Thyroid gland (tissue), 4 donors: ENCODE results near the gene ERAL1.

Source experiments
- POLR2A ChIP-seq, 2 donors: fragments of 450-650 bp; IDR thresholded peaks; one replicate each; pipeline ENCODE4 v1.6.1; 2017; ENCODE audit warnings: antibody characterized with exemption in 2 of 2, mild to moderate bottlenecking in 2 of 2, moderate library complexity in 1 of 2
- TF ChIP-seq, protein P1 (sequence below), 6 experiments: fragments of 200-600 bp in 3 of 6; fragments of 450-650 bp in 3 of 6; sonication (generic) in 3 of 6; IDR thresholded peaks; one replicate each; pipeline ENCODE4 v1.5.1; 2016 to 2019; ENCODE audit warnings: antibody characterized with exemption in 6 of 6, mild to moderate bottlenecking in 2 of 6, inconsistent platforms in 1 of 6, moderate library complexity in 1 of 6

- TF ChIP-seq, protein P1, sequence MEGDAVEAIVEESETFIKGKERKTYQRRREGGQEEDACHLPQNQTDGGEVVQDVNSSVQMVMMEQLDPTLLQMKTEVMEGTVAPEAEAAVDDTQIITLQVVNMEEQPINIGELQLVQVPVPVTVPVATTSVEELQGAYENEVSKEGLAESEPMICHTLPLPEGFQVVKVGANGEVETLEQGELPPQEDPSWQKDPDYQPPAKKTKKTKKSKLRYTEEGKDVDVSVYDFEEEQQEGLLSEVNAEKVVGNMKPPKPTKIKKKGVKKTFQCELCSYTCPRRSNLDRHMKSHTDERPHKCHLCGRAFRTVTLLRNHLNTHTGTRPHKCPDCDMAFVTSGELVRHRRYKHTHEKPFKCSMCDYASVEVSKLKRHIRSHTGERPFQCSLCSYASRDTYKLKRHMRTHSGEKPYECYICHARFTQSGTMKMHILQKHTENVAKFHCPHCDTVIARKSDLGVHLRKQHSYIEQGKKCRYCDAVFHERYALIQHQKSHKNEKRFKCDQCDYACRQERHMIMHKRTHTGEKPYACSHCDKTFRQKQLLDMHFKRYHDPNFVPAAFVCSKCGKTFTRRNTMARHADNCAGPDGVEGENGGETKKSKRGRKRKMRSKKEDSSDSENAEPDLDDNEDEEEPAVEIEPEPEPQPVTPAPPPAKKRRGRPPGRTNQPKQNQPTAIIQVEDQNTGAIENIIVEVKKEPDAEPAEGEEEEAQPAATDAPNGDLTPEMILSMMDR (IDR thresholded peaks at IDR 0.05) = no peak
- no peak for TF ChIP-seq POLR2A (IDR thresholded peaks at IDR 0.05)
These were observed 41.1 kb downstream of the ERAL1 start for GRCh38 chr17:28895794-28896447.
